Gastrocnemius medialis (tissue), 4 donors: ENCODE measurements around the gene SUV39H2. TPM values are rescaled to one million over a fixed set of nuclear protein-coding genes. Genes with fewer than 3 reads are reported as not detected.

Source experiments
- ATAC-seq, 2 donors: fragments of 150-250 bp; one replicate each; pipeline ENCODE4 v1.9.1; 2016
- DNase-seq, 2 donors: peaks; one replicate each; pipeline ENCODE4 v3.0.0-alpha.2; 2019
- H3K27ac ChIP-seq, 4 donors: fragments of 200-600 bp; sonication (generic); 1 replicate in 1 of 4; 2 replicates in 3 of 4; pipeline ENCODE4 v1.5.1; 2016 to 2018; ENCODE audit warnings: mild to moderate bottlenecking in 2 of 4, moderate library complexity in 1 of 4
- H3K27me3 ChIP-seq, 3 donors: fragments of 200-600 bp; sonication (generic) in 2 of 3; 1 replicate in 1 of 3; 2 replicates in 2 of 3; pipeline versions ENCODE4 v1.5.1 to v1.6.0; 2016 to 2019; ENCODE audit warnings: mild to moderate bottlenecking in 1 of 3, moderate library complexity in 1 of 3
- H3K36me3 ChIP-seq, 2 donors: fragments of 200-600 bp; sonication (generic) in 1 of 2; one replicate each; pipeline ENCODE4 v1.5.1; 2017 to 2018
- H3K4me1 ChIP-seq, 2 donors: fragments of 200-600 bp; sonication (generic) in 1 of 2; one replicate each; pipeline ENCODE4 v1.5.1; 2016 to 2017; ENCODE audit warnings: mild to moderate bottlenecking in 2 of 2
- H3K4me3 ChIP-seq, 4 donors: fragments of 200-600 bp; sonication (generic) in 3 of 4; 1 replicate in 1 of 4; 2 replicates in 3 of 4; pipeline ENCODE4 v1.5.1; 2016 to 2019; ENCODE audit warnings: mild to moderate bottlenecking in 2 of 4
- H3K9me3 ChIP-seq, 3 donors: fragments of 200-600 bp; sonication (generic) in 2 of 3; 1 replicate in 1 of 3; 2 replicates in 2 of 3; pipeline ENCODE4 v1.5.1; 2016 to 2019
- CTCF ChIP-seq, 5 experiments: fragments of 450-650 bp in 3 of 5; fragments of 200-600 bp in 2 of 5; sonication (generic) in 2 of 5; IDR thresholded peaks in 4 of 5; conservative IDR thresholded peaks in 1 of 5; 1 replicate in 4 of 5; 2 replicates in 1 of 5; pipeline ENCODE4 v1.5.1; 2016 to 2019; ENCODE audit warnings: antibody characterized with exemption in 5 of 5, mild to moderate bottlenecking in 3 of 5, moderate library complexity in 3 of 5
- POLR2A ChIP-seq, 2 donors: fragments of 450-650 bp; IDR thresholded peaks; one replicate each; pipeline ENCODE4 v1.6.1; 2017; ENCODE audit warnings: antibody characterized with exemption in 2 of 2, mild to moderate bottlenecking in 2 of 2, moderate library complexity in 2 of 2
- in situ Hi-C, 4 donors: fragments of 200-750 bp; cut with MboI; loops; one replicate each; pipeline versions ENCODE4 v1.15.0 to v1.8.0; 2017; ENCODE audit warnings: low sequenced_read_pairs in 4 of 4
- intact Hi-C: fragments of 100-400 bp; cut with DNase I; formaldehyde crosslinking; loops from one replicate; pipeline ENCODE4 v1.15.1; 2023; ENCODE audit warnings: low total_unique reads
- total RNA-seq, 4 donors: library from RNA; depleted of rRNA; stranded (reverse); fragments of >200 nt; gene quantifications; one replicate each; pipeline versions ENCODE4 v1.1.0 to v1.2.3, GENCODE V29; 2016

The SUV39H2 gene
- total RNA-seq, 4 donors from 2014 or later = 0.71 to 7.4 (median 5.0) TPM

- Histone ChIP-seq H3K27me3 (no peaks in the 10 kb centered on the region), H3K4me1 (peaks cover 22 to 26% of the 10 kb centered on the region in 2 donors), H3K9me3 (no peaks in the 10 kb centered on the region), H3K4me3 (peak within 1 kb of the TSS; percentile 92 to 98 (median 94)), H3K27ac (peak within 1 kb of the TSS; percentile 92 to 98 (median 96)), H3K36me3 (peaks cover 0 to 37% of the 10 kb centered on the region in 2 donors)
- intact Hi-C loops (loop anchor here (1.0 to 5.0 kb wide), 5 partner anchors 40 to 331 kb away; partner anchors contain the start of genes MEIG1, NMT2, RPP38 and SUV39H2), in situ Hi-C loops (loop anchor here in 2 of 4 donors (25.0 kb wide), 2 partner anchors 124 to 249 kb away; partner anchors contain the start of genes ACBD7 (in 1 of the 2), DCLRE1C (in 1 of the 2), MEIG1 (in 1 of the 2) and RPP38 (in 1 of the 2))
- TF ChIP-seq POLR2A (IDR thresholded peaks at IDR 0.05) (peak; percentile 81 to 93), CTCF (IDR thresholded peaks at IDR 0.05 in 4 of 5, conservative IDR thresholded peaks at IDR 0.05 in 1 of 5) (no peak)
- ATAC-seq = peak; percentile 98 to 99
- DNase-seq = peak; percentile 98 to 99
These were observed 40.7 kb upstream of the SUV39H2 start, which contains the start of the genes CDNF, HSPA14 and MSANTD7 for GRCh38 chr10:14837757-14838581. Gene CDNF, minus strand, starts transcription at chr10:14838037. Its CDS starts 91 bp downstream, at chr10:14837946. Gene HSPA14, plus strand, starts transcription at chr10:14838306. Its CDS starts 97 bp downstream, at chr10:14838403. Gene MSANTD7, plus strand, starts transcription at chr10:14838306. Its CDS starts 3,979 bp downstream, at chr10:14842285.

- Histone ChIP-seq H3K27me3 (no peaks in the 10 kb centered on the region), H3K27ac (peak overlapping the region; percentile 92 to 98 (median 96)), H3K4me3 (peak overlapping the region; percentile 92 to 98 (median 94)), H3K36me3 (peaks cover 0 to 41% of the 10 kb centered on the region in 2 donors), H3K4me1 (peaks cover 22 to 26% of the 10 kb centered on the region in 2 donors), H3K9me3 (no peaks in the 10 kb centered on the region)
- no peak for ATAC-seq
- in situ Hi-C loops = loop anchor here in 2 of 4 donors (25.0 kb wide), 2 partner anchors 124 to 249 kb away; partner anchors contain the start of genes ACBD7 (in 1 of the 2), DCLRE1C (in 1 of the 2), MEIG1 (in 1 of the 2) and RPP38 (in 1 of the 2)
- intact Hi-C loops = loop anchor here (1.0 to 5.0 kb wide), 4 partner anchors 40 to 259 kb away; partner anchors contain the start of genes MEIG1, RPP38 and SUV39H2
- DNase-seq = peak in 1 of 2 donors; percentile 26
- TF ChIP-seq CTCF (IDR thresholded peaks at IDR 0.05 in 4 of 5, conservative IDR thresholded peaks at IDR 0.05 in 1 of 5) (no peak), POLR2A (IDR thresholded peaks at IDR 0.05) (no peak)
These were observed 39.9 kb upstream of the SUV39H2 start for GRCh38 chr10:14838582-14839304.

DNA sequence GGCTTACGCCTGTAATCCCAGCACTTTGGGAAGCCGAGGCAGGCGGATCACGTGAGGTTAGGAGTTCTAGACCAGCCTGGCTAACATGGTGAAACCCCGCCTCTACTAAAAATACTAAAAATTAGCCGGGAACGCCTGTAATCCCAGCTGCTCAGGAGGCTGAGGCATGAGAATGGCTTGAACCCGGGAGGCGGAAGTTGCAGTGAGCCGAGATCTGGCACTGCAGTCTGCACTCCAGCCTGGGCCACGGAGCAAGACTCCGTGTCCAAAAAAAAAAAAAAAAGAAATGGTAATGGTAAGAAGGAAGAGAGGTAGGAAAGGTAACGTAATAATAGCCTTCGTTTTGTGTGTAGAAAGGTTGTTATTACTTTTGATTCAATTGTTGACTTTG lies 39.4 kb upstream of the SUV39H2 start:
- DNase-seq = no peak
- Histone ChIP-seq H3K4me3 (peak overlapping the region; percentile 92 to 98 (median 94)), H3K4me1 (peaks cover 22 to 26% of the 10 kb centered on the region in 2 donors), H3K27me3 (no peaks in the 10 kb centered on the region), H3K36me3 (peaks cover 0 to 46% of the 10 kb centered on the region in 2 donors), H3K27ac (peak overlapping the region; percentile 92 to 98 (median 96)), H3K9me3 (no peaks in the 10 kb centered on the region)
- TF ChIP-seq POLR2A (IDR thresholded peaks at IDR 0.05) = no peak
- TF ChIP-seq CTCF (IDR thresholded peaks at IDR 0.05 in 4 of 5, conservative IDR thresholded peaks at IDR 0.05 in 1 of 5) = no peak
- intact Hi-C loops (loop anchor here (2.0 to 5.0 kb wide), 2 partner anchors 234 to 258 kb away; partner anchors contain the start of gene RPP38), in situ Hi-C loops (loop anchor here in 2 of 4 donors (25.0 kb wide), 2 partner anchors 123 to 248 kb away; partner anchors contain the start of genes ACBD7 (in 1 of the 2), DCLRE1C (in 1 of the 2), MEIG1 (in 1 of the 2) and RPP38 (in 1 of the 2))
- no peak for ATAC-seq

DNA sequence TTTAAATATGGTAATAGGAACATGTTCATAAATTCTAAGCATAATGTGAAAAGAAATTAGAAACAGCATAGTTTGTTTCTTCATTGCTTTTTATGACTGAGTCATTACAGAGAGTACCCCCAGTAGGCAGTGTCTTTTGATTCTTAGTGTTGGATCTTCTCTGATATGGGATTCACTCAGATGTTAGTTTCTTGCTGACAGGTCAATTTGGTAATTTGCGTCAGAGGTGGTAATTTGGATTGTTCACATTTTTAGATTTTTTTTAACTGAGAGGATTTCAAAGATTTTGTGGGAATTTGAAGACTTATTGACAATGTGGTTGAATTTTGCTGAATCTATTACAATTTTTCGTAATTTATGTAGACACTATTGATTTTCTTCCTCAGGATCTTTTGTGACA lies 38.5 kb upstream of the SUV39H2 start:
- ATAC-seq (no peak), DNase-seq (no peak)
- intact Hi-C loops (no loop called here), in situ Hi-C loops (loop anchor here in 2 of 4 donors (10.0 to 25.0 kb wide), 3 partner anchors 122 to 255 kb away; partner anchors contain the start of genes RPP38 (in 2 of the 2), ACBD7 (in 1 of the 2), DCLRE1C (in 1 of the 2) and MEIG1 (in 1 of the 2))
- TF ChIP-seq CTCF (IDR thresholded peaks at IDR 0.05 in 4 of 5, conservative IDR thresholded peaks at IDR 0.05 in 1 of 5) (no peak), POLR2A (IDR thresholded peaks at IDR 0.05) (no peak)
- H3K4me1 ChIP-seq = peaks cover 22 to 26% of the 10 kb centered on the region in 2 donors
- H3K27me3 ChIP-seq = no peaks in the 10 kb centered on the region
- H3K36me3 ChIP-seq = peaks cover 0 to 55% of the 10 kb centered on the region in 2 donors
- no peak overlapping the region for H3K27ac ChIP-seq
- no peaks in the 10 kb centered on the region for H3K9me3 ChIP-seq
- H3K4me3 ChIP-seq = no peak overlapping the region
